ENCODE data around the gene AGAP1. TPM values are rescaled to one million over a fixed set of nuclear protein-coding genes. Genes with fewer than 3 reads are reported as not detected.

Gene AGAP1
- total RNA-seq, 2 experiments from 2014 or later = 0.89 to 0.97 TPM

- ChIA-PET POLR2A (no interaction called here), CTCF (interaction anchor here (1.4 kb wide), 1 partner anchor 17 kb away, joined by 3 read pairs; no protein-coding TSS in a partner anchor)
- Mint-ChIP-seq H3K27ac (no peak overlapping the region), H3K4me1 (no peaks in the 10 kb centered on the region), H3K27me3 (no peaks in the 10 kb centered on the region), H3K4me3 (no peak overlapping the region), H3K36me3 (ENCODE audit: low read depth) (no peaks in the 10 kb centered on the region), H3K9me3 (no peaks in the 10 kb centered on the region)
- DNase-seq = no peak
These were observed 223.1 kb downstream of the AGAP1 start for GRCh38 chr2:235716875-235717496.

- Mint-ChIP-seq H3K4me1 (no peaks in the 10 kb centered on the region), H3K9me3 (no peaks in the 10 kb centered on the region), H3K36me3 (ENCODE audit: low read depth) (no peaks in the 10 kb centered on the region), H3K27ac (no peak overlapping the region), H3K4me3 (no peak overlapping the region), H3K27me3 (no peaks in the 10 kb centered on the region)
- ChIA-PET CTCF (no interaction called here), POLR2A (no interaction called here)
- no peak for DNase-seq
These were observed 225.5 kb downstream of the AGAP1 start for GRCh38 chr2:235719146-235719942.

GRCh38 chr2:235721625-235722024 is 227.8 kb downstream of the AGAP1 start:
- ChIA-PET POLR2A (no interaction called here), CTCF (no interaction called here)
- Mint-ChIP-seq H3K36me3 (ENCODE audit: low read depth) (no peaks in the 10 kb centered on the region), H3K27me3 (no peaks in the 10 kb centered on the region), H3K4me1 (no peaks in the 10 kb centered on the region), H3K9me3 (no peaks in the 10 kb centered on the region), H3K27ac (no peak overlapping the region), H3K4me3 (no peak overlapping the region)
- DNase-seq = no peak

GRCh38 chr2:235722869-235723268 is 229.0 kb downstream of the AGAP1 start:
- H3K36me3 Mint-ChIP-seq (ENCODE audit: low read depth) = no peaks in the 10 kb centered on the region
- H3K27me3 Mint-ChIP-seq = no peaks in the 10 kb centered on the region
- POLR2A ChIA-PET = no interaction called here
- no peak overlapping the region for H3K27ac Mint-ChIP-seq
- no peaks in the 10 kb centered on the region for H3K4me1 Mint-ChIP-seq
- CTCF ChIA-PET = interaction anchor here (0.7 kb wide), 1 partner anchor 127 kb away, joined by 4 read pairs; no protein-coding TSS in a partner anchor
- H3K4me3 Mint-ChIP-seq = no peak overlapping the region
- H3K9me3 Mint-ChIP-seq = no peaks in the 10 kb centered on the region
- DNase-seq = no peak

- H3K4me1 Mint-ChIP-seq = no peaks in the 10 kb centered on the region
- H3K36me3 Mint-ChIP-seq (ENCODE audit: low read depth) = no peaks in the 10 kb centered on the region
- CTCF ChIA-PET = no interaction called here
- H3K9me3 Mint-ChIP-seq = no peaks in the 10 kb centered on the region
- POLR2A ChIA-PET = no interaction called here
- H3K4me3 Mint-ChIP-seq = no peak overlapping the region
- no peaks in the 10 kb centered on the region for H3K27me3 Mint-ChIP-seq
- H3K27ac Mint-ChIP-seq = no peak overlapping the region
- no peak for DNase-seq
These were observed 229.5 kb downstream of the AGAP1 start for GRCh38 chr2:235723371-235723770.

- H3K27ac Mint-ChIP-seq = no peak overlapping the region
- no peaks in the 10 kb centered on the region for H3K36me3 Mint-ChIP-seq (ENCODE audit: low read depth)
- POLR2A ChIA-PET = no interaction called here
- no peaks in the 10 kb centered on the region for H3K27me3 Mint-ChIP-seq
- no peak overlapping the region for H3K4me3 Mint-ChIP-seq
- H3K9me3 Mint-ChIP-seq = no peaks in the 10 kb centered on the region
- CTCF ChIA-PET = no interaction called here
- no peaks in the 10 kb centered on the region for H3K4me1 Mint-ChIP-seq
- DNase-seq = no peak
These were observed 230.1 kb downstream of the AGAP1 start for GRCh38 chr2:235723811-235724465.

- Mint-ChIP-seq H3K27ac (no peak overlapping the region), H3K4me1 (no peaks in the 10 kb centered on the region), H3K27me3 (no peaks in the 10 kb centered on the region), H3K9me3 (no peaks in the 10 kb centered on the region), H3K36me3 (ENCODE audit: low read depth) (no peaks in the 10 kb centered on the region), H3K4me3 (no peak overlapping the region)
- no peak for DNase-seq
- POLR2A ChIA-PET = no interaction called here
- CTCF ChIA-PET = no interaction called here
These were observed 231.2 kb downstream of the AGAP1 start for GRCh38 chr2:235725016-235725489.

- H3K4me3 Mint-ChIP-seq = no peak overlapping the region
- H3K27me3 Mint-ChIP-seq = no peaks in the 10 kb centered on the region
- no peak for DNase-seq
- no peak overlapping the region for H3K27ac Mint-ChIP-seq
- no peaks in the 10 kb centered on the region for H3K9me3 Mint-ChIP-seq
- ChIA-PET CTCF (no interaction called here), POLR2A (no interaction called here)
- no peaks in the 10 kb centered on the region for H3K36me3 Mint-ChIP-seq (ENCODE audit: low read depth)
- H3K4me1 Mint-ChIP-seq = no peaks in the 10 kb centered on the region
These were observed 232.0 kb downstream of the AGAP1 start for GRCh38 chr2:235725841-235726240.

GRCh38 chr2:235726554-235726953 is 232.7 kb downstream of the AGAP1 start:
- Mint-ChIP-seq H3K27me3 (no peaks in the 10 kb centered on the region), H3K4me3 (no peak overlapping the region), H3K4me1 (no peaks in the 10 kb centered on the region), H3K27ac (no peak overlapping the region), H3K9me3 (no peaks in the 10 kb centered on the region), H3K36me3 (ENCODE audit: low read depth) (no peaks in the 10 kb centered on the region)
- ChIA-PET CTCF (interaction anchor here (1.0 kb wide), 1 partner anchor 8 kb away, joined by 3 read pairs; no protein-coding TSS in a partner anchor), POLR2A (no interaction called here)
- DNase-seq = no peak

GRCh38 chr2:235727174-235727573 is 233.3 kb downstream of the AGAP1 start:
- POLR2A ChIA-PET = no interaction called here
- DNase-seq = no peak
- CTCF ChIA-PET = interaction anchor here (1.0 kb wide), 1 partner anchor 9 kb away, joined by 3 read pairs; no protein-coding TSS in a partner anchor

GRCh38 chr2:235727891-235728799 is 234.3 kb downstream of the AGAP1 start:
- DNase-seq = no peak
- H3K27ac Mint-ChIP-seq = no peak overlapping the region
- H3K4me3 Mint-ChIP-seq = no peak overlapping the region
- POLR2A ChIA-PET = no interaction called here
- CTCF ChIA-PET = no interaction called here
- no peaks in the 10 kb centered on the region for H3K9me3 Mint-ChIP-seq
- no peaks in the 10 kb centered on the region for H3K36me3 Mint-ChIP-seq (ENCODE audit: low read depth)
- peaks cover 3% of the 10 kb centered on the region for H3K27me3 Mint-ChIP-seq
- H3K4me1 Mint-ChIP-seq = no peaks in the 10 kb centered on the region

More at GRCh38 chr2:235727174-235727573, 233.3 kb downstream of the AGAP1 start:
- no peaks in the 10 kb centered on the region for H3K9me3 Mint-ChIP-seq
- no peak overlapping the region for H3K27ac Mint-ChIP-seq
- no peaks in the 10 kb centered on the region for H3K36me3 Mint-ChIP-seq (ENCODE audit: low read depth)
- no peaks in the 10 kb centered on the region for H3K4me1 Mint-ChIP-seq
- H3K27me3 Mint-ChIP-seq = peaks cover 3% of the 10 kb centered on the region
- H3K4me3 Mint-ChIP-seq = no peak overlapping the region

GRCh38 chr2:235728800-235729556 is 235.1 kb downstream of the AGAP1 start:
- ChIA-PET CTCF (no interaction called here), POLR2A (no interaction called here)
- peaks cover 3% of the 10 kb centered on the region for H3K27me3 Mint-ChIP-seq
- H3K9me3 Mint-ChIP-seq = no peaks in the 10 kb centered on the region
- DNase-seq = no peak
- no peak overlapping the region for H3K27ac Mint-ChIP-seq
- no peak overlapping the region for H3K4me3 Mint-ChIP-seq
- no peaks in the 10 kb centered on the region for H3K4me1 Mint-ChIP-seq
- H3K36me3 Mint-ChIP-seq (ENCODE audit: low read depth) = no peaks in the 10 kb centered on the region
